Parathyroid adenoma (tissue), 2 donors: ENCODE measurements around the gene SH2D1A.

Experiments used
- H2AFZ ChIP-seq: fragments of 300-600 bp; sonication (generic); one replicate; pipeline ENCODE4 v1.7.0; 2017; ENCODE audit warnings: antibody characterized with exemption, mild to moderate bottlenecking
- H3K27ac ChIP-seq: fragments of 300-600 bp; sonication (generic); one replicate; pipeline ENCODE4 v1.7.0; 2017
- H3K27me3 ChIP-seq: fragments of 300-600 bp; sonication (generic); one replicate; pipeline ENCODE4 v1.7.0; 2017; ENCODE audit warnings: low read length; ENCODE audit not compliant: control insufficient read depth, insufficient read depth
- H3K36me3 ChIP-seq: fragments of 300-600 bp; sonication (generic); one replicate; pipeline ENCODE4 v1.7.0; 2017; ENCODE audit warnings: low read length; ENCODE audit not compliant: control insufficient read depth, insufficient read depth
- H3K4me1 ChIP-seq: fragments of 300-600 bp; sonication (generic); one replicate; pipeline ENCODE4 v1.7.0; 2017; ENCODE audit warnings: control low read depth
- H3K4me2 ChIP-seq: fragments of 300-600 bp; sonication (generic); one replicate; pipeline ENCODE4 v1.7.0; 2017; ENCODE audit warnings: low read length
- H3K4me3 ChIP-seq: fragments of 300-600 bp; sonication (generic); one replicate; pipeline ENCODE4 v1.7.0; 2017; ENCODE audit warnings: low read depth, low read length
- H3K79me2 ChIP-seq: fragments of 300-600 bp; sonication (generic); one replicate; pipeline ENCODE4 v1.7.0; 2017; ENCODE audit warnings: control low read depth
- H3K9ac ChIP-seq: fragments of 300-600 bp; sonication (generic); one replicate; pipeline ENCODE4 v1.7.0; 2017; ENCODE audit warnings: mild to moderate bottlenecking
- H3K9me3 ChIP-seq: fragments of 300-600 bp; sonication (generic); one replicate; pipeline ENCODE4 v1.7.0; 2017; ENCODE audit warnings: low read length; ENCODE audit not compliant: control insufficient read depth
- CTCF ChIP-seq: fragments of 300-600 bp; sonication (generic); IDR thresholded peaks from one replicate; pipeline ENCODE4 v1.7.0; 2017; ENCODE audit warnings: antibody characterized with exemption, mild to moderate bottlenecking
- donor health status: primary hyperparathyroidism.

SH2D1A gene

GRCh38 chrX:124343016-124343415 lies 3.3 kb upstream of the SH2D1A start:
- Histone ChIP-seq H3K9ac (no peak overlapping the region), H3K79me2 (no peaks in the 10 kb centered on the region), H3K4me1 (no peaks in the 10 kb centered on the region), H3K27ac (no peak overlapping the region), H3K4me3 (no peak overlapping the region), H2AFZ (no peak overlapping the region), H3K9me3 (no peaks in the 10 kb centered on the region), H3K4me2 (no peak overlapping the region), H3K36me3 (no peaks in the 10 kb centered on the region), H3K27me3 (no peaks in the 10 kb centered on the region)
- no peak for TF ChIP-seq CTCF

GRCh38 chrX:124344246-124344645 lies 2.1 kb upstream of the SH2D1A start:
- no peak for TF ChIP-seq CTCF

GRCh38 chrX:124346877-124347241 lies 496 bp downstream of the SH2D1A start:
- Histone ChIP-seq H3K4me1 (no peaks in the 10 kb centered on the region), H3K36me3 (no peaks in the 10 kb centered on the region), H3K27ac (no peak overlapping the region), H3K9ac (no peak overlapping the region), H3K4me3 (no peak overlapping the region), H3K27me3 (no peaks in the 10 kb centered on the region), H3K79me2 (no peaks in the 10 kb centered on the region), H2AFZ (no peak overlapping the region), H3K9me3 (no peaks in the 10 kb centered on the region), H3K4me2 (no peak overlapping the region)
- no peak for TF ChIP-seq CTCF

More at GRCh38 chrX:124344246-124344645, 2.1 kb upstream of the SH2D1A start:
- H3K4me3 ChIP-seq, result no peak overlapping the region
- no peak overlapping the region for H3K9ac ChIP-seq
- H3K27ac ChIP-seq, result no peak overlapping the region
- no peak overlapping the region for H3K4me2 ChIP-seq
- no peaks in the 10 kb centered on the region for H3K27me3 ChIP-seq
- H3K79me2 ChIP-seq, result no peaks in the 10 kb centered on the region
- no peaks in the 10 kb centered on the region for H3K4me1 ChIP-seq
- H3K36me3 ChIP-seq, result no peaks in the 10 kb centered on the region
- H3K9me3 ChIP-seq, result no peaks in the 10 kb centered on the region
- H2AFZ ChIP-seq, result no peak overlapping the region

GRCh38 chrX:124347242-124347641 lies 879 bp downstream of the SH2D1A start:
- Histone ChIP-seq H3K4me2 (no peak overlapping the region), H3K79me2 (no peaks in the 10 kb centered on the region), H3K27me3 (no peaks in the 10 kb centered on the region), H3K4me3 (no peak overlapping the region), H2AFZ (no peak overlapping the region), H3K36me3 (no peaks in the 10 kb centered on the region), H3K4me1 (no peaks in the 10 kb centered on the region), H3K9me3 (no peaks in the 10 kb centered on the region), H3K27ac (no peak overlapping the region), H3K9ac (no peak overlapping the region)
- TF ChIP-seq CTCF, result no peak

- Histone ChIP-seq H3K79me2 (no peaks in the 10 kb centered on the region), H3K4me1 (no peaks in the 10 kb centered on the region), H3K4me2 (no peak overlapping the region), H3K27ac (no peak overlapping the region), H3K9ac (no peak overlapping the region), H2AFZ (no peak overlapping the region), H3K9me3 (no peaks in the 10 kb centered on the region), H3K4me3 (no peak overlapping the region), H3K27me3 (no peaks in the 10 kb centered on the region), H3K36me3 (no peaks in the 10 kb centered on the region)
- TF ChIP-seq CTCF, result no peak
Measured at GRCh38 chrX:124348182-124348581, 1.8 kb downstream of the SH2D1A start.
